Spleen (tissue), 7 donors: ENCODE data around the gene FEM1B.

Source experiments
- CTCF ChIP-seq, 11 experiments: fragments of 200-600 bp in 7 of 11; fragments of 450-650 bp in 4 of 11; sonication (generic) in 4 of 11; IDR thresholded peaks in 8 of 11; conservative IDR thresholded peaks in 3 of 11; 1 replicate in 7 of 11; 2 replicates in 4 of 11; pipeline versions ENCODE4 v1.4.0 to v1.8.0; 2016 to 2021; ENCODE audit warnings: antibody characterized with exemption in 11 of 11, inconsistent platforms in 4 of 11, mild to moderate bottlenecking in 1 of 11
- POLR2AphosphoS5 ChIP-seq, 3 donors: sonication (generic); formaldehyde crosslinking; IDR thresholded peaks; one replicate each; pipeline ENCODE4 v1.5.1; 2017; ENCODE audit warnings: antibody characterized with exemption in 3 of 3
- donor health status: DM: no; HTN: no; CAD: no; lungs with moderate emphysema.
- donor health status: DM: no; HTN: no; CAD: no.
- donor health status: DM: no; HTN: no; CAD: no.

DNA sequence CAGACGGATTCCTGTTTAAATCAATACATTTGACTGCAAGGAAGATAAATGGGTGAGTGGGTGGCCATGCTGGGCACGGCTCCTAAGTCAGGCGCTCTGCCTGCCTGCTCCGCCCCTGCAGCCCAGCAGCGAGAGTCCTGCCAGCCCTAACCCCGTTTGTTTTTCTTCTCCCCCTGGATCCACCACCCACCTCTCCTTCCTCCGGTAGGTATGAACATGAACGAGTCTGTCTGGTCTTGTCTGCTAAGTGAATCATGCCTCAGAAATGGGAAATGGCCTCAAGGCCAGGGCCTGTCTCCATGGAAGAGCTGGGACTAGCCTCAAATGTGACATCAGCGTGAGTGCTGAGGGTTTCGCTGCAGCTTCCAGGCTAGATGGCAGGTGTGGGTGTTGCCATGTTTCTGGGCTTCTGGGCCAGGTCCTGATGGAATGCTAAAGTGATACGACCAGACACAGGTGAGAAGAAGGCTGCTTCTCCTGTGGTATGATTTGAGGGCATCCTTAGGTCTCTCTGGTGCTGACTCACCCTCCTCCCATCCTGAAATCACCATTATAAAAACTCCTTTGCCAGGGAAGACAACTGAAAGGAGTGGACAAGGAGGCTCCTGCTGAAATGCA is 5.6 kb upstream of the FEM1B start:
- TF ChIP-seq POLR2AphosphoS5 (IDR thresholded peaks at IDR 0.05): no peak
- no peak for TF ChIP-seq CTCF (IDR thresholded peaks at IDR 0.05 in 8 of 11, conservative IDR thresholded peaks at IDR 0.05 in 3 of 11)
